Activated T-helper 9 cell treated with anti-CD3 and anti-CD28 coated beads, Interleukin-2, amount 50 U/mL, for 16 hours (primary cell): ENCODE measurements around the gene RASSF1.
"Not testable (repeated sequence)": the region's sequence is repeated elsewhere in the genome, so short reads cannot be mapped to it uniquely, and the experiment has no call there.

Experiments used
- DNase-seq: peaks from one replicate; pipeline ENCODE4 v3.0.0-alpha.2; 2020; ENCODE audit warnings: low read depth

Gene RASSF1

GRCh38 chr3:50284121-50284520 lies 56.5 kb downstream of the RASSF1 start:
- DNase-seq: not testable (repeated sequence)
